HL-60 (cell line): ENCODE data around the gene NRXN2.

Experiments
- DNase-seq, 2 experiments: peaks; one replicate each; pipeline ENCODE4 v3.0.0-alpha.2; 2010 to 2020; ENCODE audit warnings: low read depth in 1 of 2, low spot score in 1 of 2
- H3K27ac ChIP-seq: fragments of 250-450 bp; sonication (Bioruptor Pico); replicated peaks from 2 replicates; pipeline ENCODE4 v1.5.1; 2020; ENCODE audit warnings: mild to moderate bottlenecking, moderate library complexity
- H3K27me3 ChIP-seq: fragments of 250-450 bp; sonication (Bioruptor Pico); 2 replicates; pipeline ENCODE4 v1.5.1; 2021; ENCODE audit warnings: mild to moderate bottlenecking, moderate library complexity; ENCODE audit not compliant: insufficient read depth, poor library complexity, severe bottlenecking
- H3K4me3 ChIP-seq: replicated peaks from 2 replicates; pipeline ENCODE4 v1.5.1; 2011; ENCODE audit warnings: mild to moderate bottlenecking, control low read depth, low read length; ENCODE audit not compliant: insufficient read depth
- CTCF ChIP-seq: IDR thresholded peaks from one replicate; pipeline ENCODE4 v1.5.1; 2011; ENCODE audit warnings: low read length, control low read depth, inconsistent platforms; ENCODE audit not compliant: insufficient read depth
- GABPA ChIP-seq: IDR thresholded peaks from 2 replicates; pipeline ENCODE4 v1.6.1; 2012; ENCODE audit warnings: low read depth
- POLR2AphosphoS5 ChIP-seq: IDR thresholded peaks from 2 replicates; pipeline ENCODE4 v1.6.1; 2012; ENCODE audit warnings: low read depth
- REST ChIP-seq: IDR thresholded peaks from 2 replicates; pipeline ENCODE4 v1.6.1; 2012; ENCODE audit warnings: low read depth; ENCODE audit not compliant: insufficient replicate concordance
- SPI1 ChIP-seq: IDR thresholded peaks from 2 replicates; pipeline ENCODE4 v1.6.1; 2012; ENCODE audit warnings: low read depth, mild to moderate bottlenecking, borderline replicate concordance

The NRXN2 gene

GRCh38 chr11:64753019-64753379 is 30.0 kb upstream of the NRXN2 start:
- Histone ChIP-seq H3K27ac (no peak overlapping the region), H3K27me3 (no peaks in the 10 kb centered on the region), H3K4me3 (no peak overlapping the region)
- no peak for TF ChIP-seq POLR2AphosphoS5
- no peak for TF ChIP-seq CTCF
- TF ChIP-seq REST: no peak
- TF ChIP-seq SPI1: no peak
- no peak for TF ChIP-seq GABPA
- DNase-seq: no peak

- Histone ChIP-seq H3K4me3 (no peak overlapping the region), H3K27ac (no peak overlapping the region), H3K27me3 (no peaks in the 10 kb centered on the region)
- no peak for TF ChIP-seq REST
- TF ChIP-seq CTCF: no peak
- no peak for TF ChIP-seq SPI1
- no peak for TF ChIP-seq POLR2AphosphoS5
- no peak for TF ChIP-seq GABPA
- DNase-seq: no peak
Measured at GRCh38 chr11:64752175-64752970, 29.4 kb upstream of the NRXN2 start.

- no peak for TF ChIP-seq REST
- TF ChIP-seq CTCF: no peak
- TF ChIP-seq GABPA: no peak
- TF ChIP-seq SPI1: no peak
- TF ChIP-seq POLR2AphosphoS5: no peak
- Histone ChIP-seq H3K4me3 (no peak overlapping the region), H3K27ac (no peak overlapping the region), H3K27me3 (no peaks in the 10 kb centered on the region)
- DNase-seq: no peak
Measured at GRCh38 chr11:64751580-64751979, 28.6 kb upstream of the NRXN2 start.
